ENCODE data around the gene BCOR. TPM values are rescaled to one million over a fixed set of nuclear protein-coding genes. Genes with fewer than 3 reads are reported as not detected.

The BCOR gene
- 10 to 100 TPM; 58.3 to 62.7 (median 61.3) TPM for polyA plus RNA-seq (ENCODE audit: insufficient read length in 4 of 4)

DNA sequence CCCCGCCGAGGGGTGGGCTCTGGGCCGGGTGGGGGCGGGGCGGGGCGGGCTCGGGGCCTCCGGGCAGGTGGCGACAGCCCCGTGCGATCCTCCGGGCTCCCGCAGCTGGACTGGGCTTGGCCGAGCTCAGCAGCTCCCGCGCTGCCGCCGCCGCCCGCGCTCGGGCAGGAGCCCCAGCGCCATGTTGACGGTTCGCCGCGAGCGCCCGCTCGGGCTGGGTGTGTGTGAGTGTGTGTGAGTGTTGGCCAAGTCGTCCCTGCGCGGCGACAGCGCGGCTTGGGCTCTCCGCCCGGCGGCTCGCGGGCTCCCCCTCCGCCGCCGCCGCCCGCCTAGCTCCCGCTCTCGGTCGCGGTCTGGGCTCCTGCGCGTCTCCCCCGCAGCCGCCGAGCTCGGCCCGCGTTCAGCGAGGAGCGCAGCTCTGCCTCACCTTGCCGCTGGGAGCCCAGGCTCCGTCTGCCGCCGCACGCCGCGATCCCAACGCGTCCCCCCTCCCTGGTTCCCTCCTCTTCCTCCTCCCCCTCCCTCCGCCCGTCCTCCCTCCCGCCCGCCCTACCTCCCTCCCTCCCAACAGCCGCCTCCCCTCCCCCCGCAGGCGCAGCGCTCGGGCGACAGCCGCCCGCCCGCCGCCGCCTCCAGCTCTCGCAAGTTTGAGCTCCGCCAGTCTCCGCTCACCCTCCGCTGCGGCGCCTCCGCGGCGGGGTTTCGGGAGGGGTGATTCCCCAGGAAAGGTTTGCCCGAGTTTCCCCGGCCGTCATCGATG, at the start of gene BCOR:
Gene BCOR (minus strand): TSS at position 455 of the 760 bp plus-strand sequence. CDS start 20,029 bp downstream, outside the sequence.
- DNase-seq (ENCODE audit: low read depth in 4 of 4, low spot score in 3 of 4) = no peak

DNA sequence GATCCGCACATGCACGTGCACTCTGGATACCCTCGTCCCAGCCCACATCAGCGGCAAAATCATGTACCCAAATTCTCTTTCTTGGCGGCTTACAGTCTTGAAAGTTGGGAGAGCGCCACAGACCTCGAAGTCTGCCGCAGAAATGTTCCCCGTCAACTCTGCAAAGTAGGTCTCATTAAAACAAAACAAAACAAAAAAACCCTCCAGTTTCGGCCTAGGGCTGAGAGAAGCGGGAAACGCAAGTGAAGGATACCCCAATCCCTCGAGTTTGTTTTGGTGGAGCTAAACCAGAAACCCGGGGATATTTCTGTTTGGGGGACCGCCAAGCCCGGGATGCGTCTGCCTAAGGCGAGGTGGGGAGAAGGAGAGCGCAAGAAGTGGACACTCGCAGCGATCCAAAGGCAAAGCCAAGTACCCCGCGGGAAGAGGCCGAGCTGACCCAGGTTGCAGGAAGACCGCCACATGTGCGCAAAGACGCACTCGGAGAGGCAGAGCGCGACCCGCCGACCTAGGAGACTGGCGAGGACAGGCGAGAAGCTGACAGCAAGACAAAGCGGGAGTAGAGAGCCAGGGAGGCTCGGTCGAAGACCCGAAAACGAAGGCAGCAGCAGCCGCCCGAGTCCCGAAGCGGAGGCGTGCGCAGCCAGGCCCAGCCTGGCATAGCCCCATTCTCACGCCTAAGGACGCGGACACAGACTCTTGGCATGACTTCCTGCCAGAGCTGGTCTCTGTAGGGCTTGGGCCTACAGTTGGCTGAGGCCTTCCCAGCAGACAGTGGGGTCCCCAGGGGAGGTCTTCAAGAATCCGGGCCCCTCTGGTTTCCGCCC, 49.6 kb upstream of the BCOR start:
- no peak for DNase-seq (ENCODE audit: low read depth in 4 of 4, low spot score in 3 of 4)

GRCh38 chrX:40146262-40147125, 48.7 kb upstream of the BCOR start:
- no peak for DNase-seq (ENCODE audit: low read depth in 4 of 4, low spot score in 3 of 4)

DNA sequence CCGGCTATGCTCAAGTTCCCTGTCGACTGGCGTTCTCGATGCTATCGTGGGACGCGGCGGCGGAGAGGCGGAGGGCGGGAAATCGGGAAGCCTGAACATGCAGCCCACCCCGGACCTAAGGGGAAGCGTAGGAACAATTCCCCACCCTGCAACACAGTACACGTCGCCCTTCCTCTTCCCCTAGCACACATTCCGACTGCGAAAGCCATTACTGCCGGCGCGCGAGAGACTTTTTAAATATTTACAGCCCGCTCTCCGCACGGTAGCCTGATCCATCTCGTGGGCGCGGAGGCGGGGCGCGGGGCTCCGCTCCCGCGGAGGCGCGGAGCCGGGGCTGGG, 48.1 kb upstream of the BCOR start:
- DNase-seq (ENCODE audit: low read depth in 4 of 4, low spot score in 3 of 4) = no peak

DNA sequence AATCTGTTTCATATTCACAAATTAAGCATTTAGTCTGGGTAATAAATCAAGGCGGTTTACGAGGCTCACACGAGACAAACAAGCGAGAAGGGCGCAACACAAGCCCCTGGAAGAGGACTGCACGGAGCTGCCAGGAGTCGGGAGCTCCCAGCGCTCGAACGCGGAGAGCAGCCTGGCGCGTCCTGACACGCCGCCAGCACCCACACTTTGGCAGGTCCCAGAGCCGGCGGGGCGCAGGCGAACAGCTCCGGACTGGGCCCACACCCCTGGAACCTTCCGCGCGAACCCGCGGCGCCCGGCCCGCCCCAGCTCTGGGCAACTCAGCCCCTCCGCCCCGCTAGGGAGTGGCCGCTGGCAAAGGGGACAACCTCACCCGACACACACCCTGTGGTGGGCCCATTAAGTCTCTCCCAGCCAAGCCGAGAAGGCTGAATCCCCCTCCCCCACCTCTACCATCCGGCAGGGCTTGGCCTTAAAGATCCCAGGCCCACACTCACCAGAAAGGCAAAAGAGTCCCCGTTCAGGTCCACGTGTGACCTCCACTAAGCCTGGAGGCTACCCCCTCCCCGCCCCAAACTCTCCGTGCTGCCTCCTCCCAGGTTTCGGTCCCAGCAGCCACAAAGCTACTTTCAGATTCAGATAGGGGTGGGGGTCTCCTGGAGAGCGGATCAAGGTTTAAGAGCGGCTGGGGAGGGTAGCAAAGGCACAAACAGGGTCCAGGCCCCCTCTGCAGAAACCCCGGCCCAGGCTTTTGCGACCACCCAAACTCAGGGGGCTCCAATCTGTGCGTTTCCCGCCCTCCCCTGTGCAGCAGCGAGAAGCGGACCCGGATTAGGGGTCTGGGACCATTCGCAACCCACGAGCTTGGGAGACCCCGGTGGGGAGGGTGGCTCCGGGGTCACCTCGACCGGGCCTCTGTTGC, 47.5 kb upstream of the BCOR start:
- no peak for DNase-seq (ENCODE audit: low read depth in 4 of 4, low spot score in 3 of 4)

GRCh38 chrX:40144576-40144975, 46.8 kb upstream of the BCOR start:
- no peak for DNase-seq (ENCODE audit: low read depth in 4 of 4, low spot score in 3 of 4)

DNA sequence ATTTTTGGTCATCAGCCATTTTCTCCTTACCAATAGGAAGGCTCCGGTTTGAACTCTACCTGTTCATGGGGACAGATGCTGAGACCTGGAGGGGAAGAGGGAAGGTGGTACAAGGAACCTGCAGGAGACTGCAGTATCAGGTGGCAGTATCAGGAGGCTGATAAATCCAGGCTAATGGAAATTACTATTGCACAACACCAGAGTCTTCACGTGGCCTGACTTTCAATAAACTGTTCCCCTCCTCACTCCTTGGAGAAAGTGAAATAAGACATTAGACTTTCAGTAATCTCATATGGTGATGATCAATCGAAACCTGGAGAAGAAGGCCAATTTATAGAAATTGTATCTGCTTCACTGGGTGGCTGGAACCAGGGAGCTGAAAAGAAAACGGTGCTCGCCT, 46.2 kb upstream of the BCOR start:
- no peak for DNase-seq (ENCODE audit: low read depth in 4 of 4, low spot score in 3 of 4)

DNA sequence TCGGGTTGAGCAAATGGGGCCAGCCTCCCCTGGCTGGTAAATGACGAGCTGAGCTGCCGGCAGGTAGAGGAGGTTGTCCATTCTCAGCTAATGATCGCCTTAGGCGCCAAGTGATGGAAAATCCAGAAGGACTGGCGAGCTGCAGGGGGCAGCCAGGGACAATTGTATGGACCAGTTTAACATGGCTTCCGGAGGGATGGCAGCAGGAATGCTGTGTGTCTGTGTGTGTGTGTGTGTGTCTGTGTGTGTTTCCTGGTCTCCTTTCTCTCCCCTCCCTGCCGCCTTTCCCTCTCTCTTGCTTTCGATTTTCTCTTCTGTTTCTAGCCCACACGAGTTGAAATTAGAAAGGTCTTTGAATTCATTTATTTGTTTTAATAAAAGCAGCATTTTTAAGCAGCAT, 45.2 kb upstream of the BCOR start:
- DNase-seq (ENCODE audit: low read depth in 4 of 4, low spot score in 3 of 4) = no peak

- DNase-seq (ENCODE audit: low read depth in 4 of 4, low spot score in 3 of 4) = no peak
Measured at GRCh38 chrX:40142417-40142816, 44.7 kb upstream of the BCOR start.

GRCh38 chrX:40140706-40141499, 43.1 kb upstream of the BCOR start:
- DNase-seq (ENCODE audit: low read depth in 4 of 4, low spot score in 3 of 4) = no peak

GRCh38 chrX:40132751-40133150, 35.0 kb upstream of the BCOR start:
- no peak for DNase-seq (ENCODE audit: low read depth in 4 of 4, low spot score in 3 of 4)

DNA sequence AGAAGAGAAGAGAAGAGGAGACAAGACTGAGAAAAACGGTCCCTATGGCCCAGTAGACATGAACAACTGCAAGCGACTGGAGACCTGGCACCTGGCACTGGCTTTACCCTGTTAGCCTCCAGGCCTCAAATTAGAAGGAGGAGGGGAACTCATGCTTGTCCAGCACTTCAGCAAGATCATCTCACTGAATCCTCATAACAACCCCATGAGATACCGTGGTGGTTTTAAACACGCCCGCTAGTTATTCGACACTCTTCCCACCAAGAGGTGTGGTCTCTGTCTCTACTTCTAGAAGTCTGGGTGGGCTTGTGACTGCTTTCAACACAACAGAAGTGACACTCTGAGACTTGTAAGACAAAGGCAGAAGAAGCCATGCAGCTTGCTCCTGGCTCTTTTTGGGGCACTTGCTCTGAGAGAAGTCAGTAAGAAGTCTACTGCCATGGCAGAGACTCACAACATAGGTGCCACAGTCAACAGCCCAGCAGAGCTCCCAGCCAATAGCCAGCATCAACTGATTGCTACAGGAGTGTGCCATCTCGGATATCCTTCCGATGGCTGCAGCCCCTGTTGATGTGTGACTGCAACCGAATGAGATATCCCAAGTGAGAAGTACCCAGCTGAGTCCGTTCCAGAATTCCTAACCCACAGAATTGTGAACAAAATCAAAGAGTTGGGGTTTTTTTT, 34.0 kb upstream of the BCOR start:
- DNase-seq (ENCODE audit: low read depth in 4 of 4, low spot score in 3 of 4) = no peak

- no peak for DNase-seq (ENCODE audit: low read depth in 4 of 4, low spot score in 3 of 4)
Measured at GRCh38 chrX:40130207-40130606, 32.4 kb upstream of the BCOR start.

DNA sequence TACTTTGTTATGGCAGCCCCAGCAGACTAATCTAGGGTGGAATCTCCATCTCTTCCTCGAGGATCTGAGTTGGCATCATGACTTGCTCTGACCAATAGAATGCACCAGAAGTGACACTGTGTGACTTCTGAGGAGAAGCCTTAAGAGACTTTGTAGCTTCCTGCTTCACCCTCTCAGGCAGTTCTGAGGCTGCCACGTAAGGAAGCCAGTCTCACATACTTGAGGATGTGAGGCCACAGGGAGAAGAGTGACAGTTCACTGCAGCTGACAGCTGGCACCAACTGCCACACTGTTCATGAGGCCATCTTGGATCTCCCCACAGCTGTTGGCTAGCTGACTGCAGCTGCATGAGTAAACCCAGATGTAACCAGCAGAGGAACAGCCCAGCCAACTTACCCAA, 29.3 kb upstream of the BCOR start:
- DNase-seq (ENCODE audit: low read depth in 4 of 4, low spot score in 3 of 4) = no peak

- no peak for DNase-seq (ENCODE audit: low read depth in 4 of 4, low spot score in 3 of 4)
Measured at GRCh38 chrX:40122487-40122886, 24.7 kb upstream of the BCOR start.

DNA sequence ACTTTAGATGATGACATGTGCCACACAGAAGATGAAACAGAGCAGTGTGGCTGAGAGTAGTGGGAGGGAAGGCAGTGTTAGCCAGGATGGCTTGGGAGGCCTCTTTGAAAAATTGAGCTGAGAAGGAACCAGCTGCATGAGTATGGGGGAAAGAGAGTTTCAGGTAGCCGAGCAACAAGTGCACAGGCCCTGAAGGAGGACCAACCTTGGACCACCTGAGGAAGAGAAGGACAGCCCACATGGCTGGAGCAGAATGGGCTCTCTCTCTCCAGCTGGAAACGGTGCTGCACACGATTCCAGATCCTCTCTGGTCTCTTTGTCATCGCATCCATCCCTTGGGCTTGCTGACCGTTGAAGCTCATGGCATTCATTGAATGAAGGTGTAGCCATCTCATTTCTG, 23.9 kb upstream of the BCOR start:
- DNase-seq (ENCODE audit: low read depth in 4 of 4, low spot score in 3 of 4) = no peak

GRCh38 chrX:40120838-40121580, 23.3 kb upstream of the BCOR start:
- DNase-seq (ENCODE audit: low read depth in 4 of 4, low spot score in 3 of 4) = no peak

GRCh38 chrX:40117715-40118285, 20.0 kb upstream of the BCOR start:
- DNase-seq (ENCODE audit: low read depth in 4 of 4, low spot score in 3 of 4) = no peak

All from right renal pelvis (tissue), 4 donors.